Measurements from ENCODE around the gene PTPN13.

Gene PTPN13

GRCh38 chr4:86587381-86588140, 6.6 kb upstream of the PTPN13 start:
- peak in 1 of 2 experiments; percentile 32 for DNase-seq

- no peak for DNase-seq
Measured at GRCh38 chr4:86592553-86593249, 1.4 kb upstream of the PTPN13 start.

DNA sequence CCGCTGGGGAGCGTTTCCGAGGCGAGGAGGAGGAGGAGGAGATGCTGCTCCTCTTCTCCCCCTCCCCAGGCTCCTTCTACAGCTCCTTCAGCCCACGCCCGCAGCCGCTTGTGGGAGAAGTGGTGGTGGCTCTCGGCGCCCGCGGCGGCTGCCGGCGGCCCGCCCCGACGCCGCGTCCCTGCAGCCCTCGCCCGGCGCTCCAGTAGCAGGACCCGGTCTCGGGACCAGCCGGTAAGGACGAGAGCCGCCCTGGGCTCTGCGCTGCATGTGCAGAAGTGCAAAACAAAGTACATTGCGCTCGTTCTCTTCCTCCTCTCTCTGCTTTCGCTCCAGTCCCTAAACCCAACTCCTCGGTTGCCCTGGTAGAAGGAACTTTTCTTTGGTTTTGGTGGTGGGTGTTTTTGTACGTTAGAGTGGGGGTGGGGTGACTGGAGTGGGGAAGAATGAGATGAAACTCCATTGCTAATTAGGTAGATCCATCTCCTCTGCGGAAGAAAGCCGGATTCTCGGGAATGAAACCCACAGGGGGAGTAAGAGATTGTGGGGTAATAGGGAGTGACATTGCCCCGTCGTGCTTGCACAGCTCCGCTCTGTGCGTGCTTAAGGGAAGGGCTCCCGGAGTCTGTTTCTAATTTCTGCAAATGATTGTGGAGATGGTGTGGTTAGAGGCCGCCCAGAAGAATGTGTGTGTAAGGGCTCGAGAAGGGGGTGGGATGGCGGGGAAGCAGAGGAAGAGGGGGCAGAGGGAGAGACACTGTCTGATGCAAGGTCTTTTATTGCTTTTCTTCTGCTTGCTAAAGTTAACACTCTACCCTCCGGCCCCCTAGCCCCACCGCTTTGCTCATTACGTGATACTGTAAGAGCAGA, 677 bp downstream of the PTPN13 start:
- DNase-seq: peak; percentile 44 to 51

DNA sequence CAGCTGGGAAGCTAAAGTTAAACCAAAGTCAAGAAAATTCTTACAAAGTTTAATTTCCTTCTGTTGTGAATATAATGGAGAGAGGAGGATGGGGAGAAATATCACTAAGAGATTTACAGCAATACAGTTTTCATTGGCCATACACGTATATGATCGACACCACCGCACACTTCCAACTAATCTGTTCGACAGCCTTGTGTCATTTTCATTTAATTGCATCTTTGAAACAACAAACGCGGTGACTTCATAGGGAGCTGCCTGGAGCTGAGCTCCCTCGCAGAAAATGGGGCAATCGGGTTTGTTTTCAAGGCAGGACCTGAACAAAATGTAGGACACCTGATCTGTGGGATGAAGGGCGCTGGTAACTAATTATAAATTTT, 1.3 kb downstream of the PTPN13 start:
- peak in 1 of 2 experiments; percentile 19 for DNase-seq

DNA sequence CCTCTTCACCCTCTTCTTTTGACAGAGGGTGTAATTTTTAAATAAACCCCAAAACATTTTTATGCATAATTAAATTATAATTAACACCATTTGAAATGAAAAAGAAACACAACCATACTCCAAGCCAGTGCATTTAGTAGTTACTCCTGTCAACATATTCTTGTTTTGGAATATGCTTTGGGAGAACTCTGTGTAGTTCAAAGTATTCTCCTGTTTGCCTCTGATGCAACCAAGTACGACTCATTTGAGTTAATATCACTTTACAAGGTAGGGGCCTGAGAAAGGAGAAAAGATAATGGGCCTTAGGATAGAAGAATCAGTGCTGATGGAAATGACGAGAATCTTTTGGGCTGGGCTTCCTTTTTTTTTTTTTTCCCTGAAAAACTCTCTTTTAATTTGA, 2.7 kb downstream of the PTPN13 start:
- DNase-seq: no peak

DNA sequence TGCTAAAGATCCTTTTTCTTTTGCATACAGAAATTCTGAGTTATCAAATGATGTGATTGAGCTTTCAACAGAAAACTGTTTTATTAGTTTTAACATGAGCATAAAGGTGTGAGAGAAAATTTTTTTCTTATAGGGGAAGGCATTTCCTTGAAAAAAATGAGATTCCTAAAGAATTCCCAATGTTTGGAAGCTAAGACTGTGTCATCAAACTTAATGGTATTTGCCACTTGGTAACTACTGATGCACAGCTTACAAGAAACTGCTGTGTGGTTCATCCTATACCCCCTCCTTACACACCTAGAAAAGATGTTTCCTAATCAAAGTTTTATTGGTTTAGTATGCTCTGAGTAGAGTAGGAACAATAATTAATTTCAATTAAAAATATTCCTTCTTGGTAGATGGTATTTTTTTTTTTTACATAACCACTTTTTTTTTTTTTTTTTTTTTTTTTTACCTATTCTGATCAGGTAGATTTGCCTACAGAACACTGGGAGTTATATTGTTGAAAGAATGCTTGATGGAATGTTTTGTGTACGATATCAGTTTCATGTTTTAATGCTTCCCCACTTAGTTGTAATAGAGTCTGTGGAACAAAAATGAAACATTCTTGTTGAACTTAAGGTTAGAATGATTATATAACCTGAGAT, 6.0 kb downstream of the PTPN13 start:
- no peak for DNase-seq

- DNase-seq: no peak
Measured at GRCh38 chr4:86603311-86603885, 9.3 kb downstream of the PTPN13 start.

- no peak for DNase-seq
Measured at GRCh38 chr4:86606809-86607208, 12.7 kb downstream of the PTPN13 start.

- DNase-seq: no peak
Measured at GRCh38 chr4:86608757-86609375, 14.8 kb downstream of the PTPN13 start.

DNA sequence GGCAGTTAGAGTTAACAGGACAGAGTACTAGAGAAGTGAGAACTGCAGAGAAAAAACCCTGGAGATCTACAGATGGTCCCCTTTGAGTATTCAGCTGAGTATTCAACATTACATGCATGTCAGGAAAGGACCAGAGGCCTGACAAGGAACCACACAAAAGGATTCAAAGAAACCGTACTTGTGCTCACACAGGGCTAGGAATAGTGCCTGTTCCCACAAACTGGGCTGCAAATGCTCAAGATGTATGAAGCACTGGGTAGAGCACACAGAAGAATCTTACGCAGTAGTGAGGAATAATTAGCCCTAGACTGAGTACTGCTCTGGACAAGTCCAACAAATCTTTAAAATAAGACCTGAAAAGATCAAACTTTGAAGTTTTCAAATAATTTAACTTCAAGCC, 17.6 kb downstream of the PTPN13 start:
- no peak for DNase-seq

GRCh38 chr4:86613734-86614133, 19.6 kb downstream of the PTPN13 start:
- no peak for DNase-seq

GRCh38 chr4:86614865-86615264, 20.8 kb downstream of the PTPN13 start:
- DNase-seq: no peak

GRCh38 chr4:86615501-86615900, 21.4 kb downstream of the PTPN13 start:
- DNase-seq: no peak

GRCh38 chr4:86619656-86620055, 25.5 kb downstream of the PTPN13 start:
- DNase-seq: no peak

DNA sequence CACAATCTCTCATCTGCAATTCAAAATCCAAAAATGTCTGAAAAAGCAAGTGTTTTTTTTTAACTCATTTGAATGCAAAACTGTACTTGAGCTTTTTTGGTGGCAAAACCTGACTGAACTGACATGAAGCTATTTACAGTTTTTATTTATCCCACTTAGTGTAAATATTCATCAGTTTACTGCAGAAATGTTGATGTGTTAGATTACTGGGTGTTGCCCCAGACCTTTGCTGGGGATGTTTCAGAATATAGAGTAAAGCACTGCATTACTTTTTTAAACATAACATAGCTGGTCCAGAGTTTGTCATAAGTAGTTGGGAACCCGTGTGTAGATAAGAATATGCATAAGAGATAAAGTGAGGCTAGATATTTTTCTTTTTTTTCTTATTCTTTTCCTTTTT, 27.3 kb downstream of the PTPN13 start:
- no peak for DNase-seq

GRCh38 chr4:86626066-86626465, 32.0 kb downstream of the PTPN13 start:
- no peak for DNase-seq

GRCh38 chr4:86627462-86628135, 33.5 kb downstream of the PTPN13 start:
- no peak for DNase-seq

DNA sequence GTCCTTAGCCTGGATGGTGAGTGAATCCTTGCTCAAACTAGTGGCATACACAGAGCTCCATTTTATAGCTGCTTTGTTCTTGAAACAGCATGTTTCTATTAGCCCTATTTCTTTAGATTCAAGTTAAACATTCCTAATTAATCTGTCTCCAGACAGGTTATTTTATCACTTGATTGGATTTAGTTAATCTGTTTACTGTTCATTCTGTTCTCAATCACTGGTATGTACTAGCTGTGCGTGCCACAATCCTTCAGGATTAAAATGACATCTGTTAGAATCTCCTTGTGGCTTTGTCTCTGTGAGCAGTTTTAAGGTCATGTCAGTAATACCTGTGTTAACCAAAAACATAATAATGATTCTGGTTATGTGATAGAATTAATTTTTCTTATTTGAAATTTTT, 36.5 kb downstream of the PTPN13 start:
- no peak for DNase-seq

DNA sequence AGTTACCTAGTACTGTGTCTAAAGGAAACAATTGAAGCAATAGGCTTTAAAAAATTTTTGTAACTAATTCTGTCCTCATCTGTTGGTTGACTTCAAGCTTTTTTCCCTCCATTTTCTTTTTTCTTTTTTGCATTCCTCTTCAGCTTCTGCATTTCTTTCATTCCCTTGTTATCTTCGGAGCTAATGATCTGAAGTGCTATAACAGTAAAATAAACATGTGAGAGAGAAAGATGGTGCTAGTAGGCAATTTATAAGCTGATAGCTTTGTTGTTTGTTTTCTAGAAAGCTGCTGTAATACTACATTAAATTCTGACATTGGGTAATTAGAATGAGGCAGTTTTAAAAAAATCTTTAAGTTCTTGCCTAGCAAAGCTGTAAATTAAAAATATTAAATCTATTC, 37.1 kb downstream of the PTPN13 start:
- no peak for DNase-seq

DNA sequence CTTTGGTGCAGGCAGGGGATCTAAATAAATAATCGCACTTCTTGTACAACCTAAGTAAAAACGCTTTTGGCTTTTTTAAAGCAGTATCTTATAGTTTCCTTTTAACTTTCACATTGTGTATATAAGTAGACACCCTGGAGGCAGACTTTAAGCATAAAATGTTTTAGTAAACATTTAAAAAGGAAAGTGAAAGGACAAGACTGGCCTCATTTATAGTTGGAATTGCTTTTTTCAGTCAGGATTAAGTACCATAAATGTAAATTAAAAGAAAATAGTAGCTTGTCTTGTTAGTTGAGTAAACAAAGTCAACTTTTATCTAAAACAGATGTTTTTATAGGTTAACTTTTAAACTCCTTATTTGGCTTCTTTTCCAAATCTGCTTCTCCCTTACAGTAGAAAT, 39.7 kb downstream of the PTPN13 start:
- DNase-seq: no peak

DNA sequence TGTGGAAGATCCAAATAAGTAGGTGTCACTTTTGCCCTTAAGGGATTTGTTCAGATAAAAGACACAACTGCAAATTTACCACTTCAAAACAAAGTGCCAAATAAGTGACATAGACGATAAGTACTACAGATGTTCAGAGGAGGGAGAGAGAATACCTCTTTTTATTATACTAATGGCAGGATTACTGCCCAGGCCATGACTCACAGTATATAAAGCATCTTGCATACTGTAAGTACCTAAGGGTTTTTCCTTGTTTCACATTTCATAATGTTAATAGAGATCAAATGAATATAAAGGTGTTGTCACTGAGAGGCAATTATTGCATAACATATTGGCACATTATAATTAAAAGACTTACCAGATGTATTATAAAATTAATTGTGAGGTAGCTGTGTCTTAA, 46.4 kb downstream of the PTPN13 start:
- DNase-seq: no peak

All from NCI-H2081 (cell line).